MCF 10A (cell line): ENCODE data around the gene LRP1B. TPM values are rescaled to one million over a fixed set of nuclear protein-coding genes. Genes with fewer than 3 reads are reported as not detected.

Source experiments
- BruUV-seq: library from RNA; stranded (reverse); fragments of 400-500 nt; replicated peaks from 2 replicates; lab custom pipeline; 2021; lab: Mats Ljungman, UMichigan
- CTCF ChIA-PET: fragments of 300-600 bp; sonication (Branson Sonifier 250); formaldehyde crosslinking; extraction: SDS; loops from one replicate; lab custom pipeline; 2021; ENCODE audit warnings: antibody characterized with exemption, inconsistent platforms; lab: Yijun Ruan, JAX
- POLR2A ChIA-PET: fragments of 300-600, 350-650 bp; sonication (Branson Sonifier 250); formaldehyde crosslinking; extraction: SDS; loops from one replicate; lab custom pipeline; 2020; ENCODE audit warnings: antibody characterized with exemption, inconsistent platforms; lab: Yijun Ruan, JAX
- DNase-seq: peaks from one replicate; pipeline ENCODE4 v3.0.0-alpha.2; 2018; ENCODE audit not compliant: unreplicated experiment
- H3K27ac Mint-ChIP-seq: one replicate; pipeline ENCODE4 v1.8.0; 2022; ENCODE audit warnings: mild to moderate bottlenecking, low read depth, mixed read lengths; ENCODE audit not compliant: unreplicated experiment
- H3K27me3 Mint-ChIP-seq: one replicate; pipeline ENCODE4 v1.8.0; 2022; ENCODE audit warnings: mixed read lengths; ENCODE audit not compliant: insufficient read depth, unreplicated experiment
- H3K36me3 Mint-ChIP-seq: one replicate; pipeline ENCODE4 v1.8.0; 2022; ENCODE audit warnings: mild to moderate bottlenecking, moderate library complexity, mixed read lengths; ENCODE audit not compliant: insufficient read depth, unreplicated experiment
- H3K4me1 Mint-ChIP-seq: one replicate; pipeline ENCODE4 v1.8.0; 2022; ENCODE audit warnings: mixed read lengths; ENCODE audit not compliant: insufficient read depth, unreplicated experiment
- H3K4me3 Mint-ChIP-seq: one replicate; pipeline ENCODE4 v1.8.0; 2022; ENCODE audit warnings: mild to moderate bottlenecking, moderate library complexity, mixed read lengths; ENCODE audit not compliant: unreplicated experiment
- H3K9me3 Mint-ChIP-seq: one replicate; pipeline ENCODE4 v1.8.0; 2022; ENCODE audit warnings: mixed read lengths; ENCODE audit not compliant: unreplicated experiment
- intact Hi-C: fragments of 100-400 bp; cut with micrococcal nuclease; formaldehyde crosslinking; loops from 2 replicates; pipeline ENCODE4 v1.14.1; 2022
- total RNA-seq: library from RNA; stranded (reverse); gene quantifications from 2 replicates; pipeline ENCODE4 v1.2.3, GENCODE V29; 2022
- TF ChIP-seq, protein P1 (sequence below): fragments of 200-600 bp; IDR thresholded peaks from one replicate; pipeline ENCODE4 v1.8.0; 2022; ENCODE audit warnings: antibody characterized with exemption, mild to moderate bottlenecking; ENCODE audit not compliant: unreplicated experiment

Gene LRP1B
- total RNA-seq, 1 experiment from 2014 or later = not detected

DNA sequence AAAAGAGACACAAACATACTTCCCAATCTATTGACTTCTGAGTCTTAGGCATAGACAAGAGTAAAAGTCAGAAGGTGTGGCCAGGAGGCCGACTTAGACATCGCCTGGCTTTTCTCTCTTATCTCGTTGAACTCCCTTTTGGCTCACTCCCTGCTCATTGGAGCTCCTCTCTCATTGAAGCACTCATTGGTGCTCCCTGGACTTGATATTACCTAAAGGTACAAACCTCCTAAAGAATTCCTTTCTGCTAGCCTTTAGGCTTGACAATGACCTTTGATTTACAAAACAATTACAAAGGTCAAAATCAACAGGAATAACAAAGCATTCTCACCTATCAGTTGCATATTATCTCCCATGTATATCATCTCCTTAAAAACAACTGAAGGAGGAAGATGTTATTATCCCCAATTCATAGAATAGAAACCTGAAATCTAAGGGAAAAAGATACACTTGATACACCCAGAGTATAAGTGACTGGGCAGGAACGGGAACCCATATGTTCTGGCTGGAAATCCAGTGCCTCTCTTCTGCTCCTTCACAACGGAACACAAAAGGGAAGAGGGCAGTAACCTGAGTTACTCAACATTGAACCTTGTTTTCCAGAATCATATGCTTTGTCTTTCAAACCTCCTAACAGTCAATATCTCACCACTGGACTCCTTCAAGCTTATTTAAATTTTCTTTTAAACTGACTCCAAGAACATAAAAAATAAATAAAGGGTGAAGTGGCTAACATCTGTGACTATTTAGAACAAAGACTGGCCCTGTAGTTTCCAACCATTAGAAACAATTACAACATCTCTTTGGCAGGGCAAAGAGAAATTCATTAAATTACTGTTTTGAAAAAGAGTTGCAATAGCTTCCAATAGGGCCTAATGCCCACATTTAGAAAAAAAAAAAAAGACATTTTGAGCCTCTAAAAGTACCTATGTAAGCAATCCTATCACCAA is 1247.9 kb downstream of the LRP1B start:
- H3K9me3 Mint-ChIP-seq = no peaks in the 10 kb centered on the region
- no peak for DNase-seq
- no TSS peak for BruUV-seq
- no peak overlapping the region for H3K27ac Mint-ChIP-seq
- H3K4me3 Mint-ChIP-seq = no peak overlapping the region
- POLR2A ChIA-PET = no interaction called here
- TF ChIP-seq, protein P1, sequence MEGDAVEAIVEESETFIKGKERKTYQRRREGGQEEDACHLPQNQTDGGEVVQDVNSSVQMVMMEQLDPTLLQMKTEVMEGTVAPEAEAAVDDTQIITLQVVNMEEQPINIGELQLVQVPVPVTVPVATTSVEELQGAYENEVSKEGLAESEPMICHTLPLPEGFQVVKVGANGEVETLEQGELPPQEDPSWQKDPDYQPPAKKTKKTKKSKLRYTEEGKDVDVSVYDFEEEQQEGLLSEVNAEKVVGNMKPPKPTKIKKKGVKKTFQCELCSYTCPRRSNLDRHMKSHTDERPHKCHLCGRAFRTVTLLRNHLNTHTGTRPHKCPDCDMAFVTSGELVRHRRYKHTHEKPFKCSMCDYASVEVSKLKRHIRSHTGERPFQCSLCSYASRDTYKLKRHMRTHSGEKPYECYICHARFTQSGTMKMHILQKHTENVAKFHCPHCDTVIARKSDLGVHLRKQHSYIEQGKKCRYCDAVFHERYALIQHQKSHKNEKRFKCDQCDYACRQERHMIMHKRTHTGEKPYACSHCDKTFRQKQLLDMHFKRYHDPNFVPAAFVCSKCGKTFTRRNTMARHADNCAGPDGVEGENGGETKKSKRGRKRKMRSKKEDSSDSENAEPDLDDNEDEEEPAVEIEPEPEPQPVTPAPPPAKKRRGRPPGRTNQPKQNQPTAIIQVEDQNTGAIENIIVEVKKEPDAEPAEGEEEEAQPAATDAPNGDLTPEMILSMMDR = no peak
- no peaks in the 10 kb centered on the region for H3K36me3 Mint-ChIP-seq
- H3K27me3 Mint-ChIP-seq = no peaks in the 10 kb centered on the region
- intact Hi-C loops = no loop called here
- no peaks in the 10 kb centered on the region for H3K4me1 Mint-ChIP-seq
- CTCF ChIA-PET = interaction anchor here (0.6 to 0.9 kb wide), 4 partner anchors 11 to 455 kb away, joined by 3 read pairs; no protein-coding TSS in a partner anchor

DNA sequence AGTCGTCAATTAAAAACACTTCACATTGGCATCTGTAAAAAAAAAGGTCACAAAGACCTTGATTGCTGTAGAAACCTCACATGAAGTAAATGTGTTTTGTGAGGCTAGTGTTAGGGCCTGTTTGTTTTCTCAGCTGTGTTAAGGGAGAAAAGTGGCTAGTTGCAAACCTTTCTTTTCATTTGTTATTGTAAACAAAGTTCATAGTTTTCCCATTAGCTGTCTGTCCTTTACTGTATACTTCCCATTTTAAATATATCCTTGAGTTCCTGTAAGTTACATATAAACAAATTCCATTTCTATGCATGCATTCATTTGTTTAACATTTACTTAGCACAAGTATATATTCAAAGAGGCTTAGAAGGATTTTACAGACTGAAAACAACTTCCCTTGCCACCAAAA is 1250.2 kb downstream of the LRP1B start:
- POLR2A ChIA-PET = no interaction called here

DNA sequence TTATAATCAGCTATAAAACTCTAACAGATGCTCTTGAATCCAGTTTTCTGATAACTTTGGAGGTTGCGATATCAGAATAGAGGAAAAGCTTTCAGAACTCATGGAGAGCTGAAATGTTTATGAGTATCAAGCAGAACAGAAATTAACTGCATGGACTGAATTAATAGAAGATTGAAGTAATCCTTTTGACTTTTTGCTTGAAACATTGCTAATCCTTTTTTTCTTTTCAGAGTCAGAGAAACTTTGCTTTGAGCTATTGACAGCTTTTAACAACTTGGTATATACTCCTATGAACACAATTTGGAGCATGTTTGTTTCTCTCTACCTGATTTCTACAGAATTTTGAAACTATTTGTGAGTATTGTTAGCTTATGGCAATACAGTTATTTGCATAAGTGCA is 1254.8 kb downstream of the LRP1B start:
- POLR2A ChIA-PET = no interaction called here
- Mint-ChIP-seq H3K4me1 (no peaks in the 10 kb centered on the region), H3K27ac (no peak overlapping the region), H3K4me3 (no peak overlapping the region), H3K9me3 (no peaks in the 10 kb centered on the region), H3K27me3 (no peaks in the 10 kb centered on the region), H3K36me3 (no peaks in the 10 kb centered on the region)
- intact Hi-C loops = no loop called here
- CTCF ChIA-PET = interaction anchor here (1.3 kb wide), 1 partner anchor 12 kb away, joined by 6 read pairs; no protein-coding TSS in a partner anchor
- BruUV-seq = no TSS peak
- TF ChIP-seq, protein P1 = no peak
- no peak for DNase-seq

More for the DNA sequence above, 1250.2 kb downstream of the LRP1B start:
- no peak overlapping the region for H3K27ac Mint-ChIP-seq
- H3K36me3 Mint-ChIP-seq = no peaks in the 10 kb centered on the region
- no peak for DNase-seq
- no TSS peak for BruUV-seq
- intact Hi-C loops = no loop called here
- H3K4me1 Mint-ChIP-seq = no peaks in the 10 kb centered on the region
- CTCF ChIA-PET = interaction anchor here (0.6 to 1.2 kb wide), 3 partner anchors 14 to 17 kb away, joined by 3 read pairs; no protein-coding TSS in a partner anchor
- no peak overlapping the region for H3K4me3 Mint-ChIP-seq
- H3K27me3 Mint-ChIP-seq = no peaks in the 10 kb centered on the region
- H3K9me3 Mint-ChIP-seq = no peaks in the 10 kb centered on the region
- TF ChIP-seq, protein P1 = no peak

DNA sequence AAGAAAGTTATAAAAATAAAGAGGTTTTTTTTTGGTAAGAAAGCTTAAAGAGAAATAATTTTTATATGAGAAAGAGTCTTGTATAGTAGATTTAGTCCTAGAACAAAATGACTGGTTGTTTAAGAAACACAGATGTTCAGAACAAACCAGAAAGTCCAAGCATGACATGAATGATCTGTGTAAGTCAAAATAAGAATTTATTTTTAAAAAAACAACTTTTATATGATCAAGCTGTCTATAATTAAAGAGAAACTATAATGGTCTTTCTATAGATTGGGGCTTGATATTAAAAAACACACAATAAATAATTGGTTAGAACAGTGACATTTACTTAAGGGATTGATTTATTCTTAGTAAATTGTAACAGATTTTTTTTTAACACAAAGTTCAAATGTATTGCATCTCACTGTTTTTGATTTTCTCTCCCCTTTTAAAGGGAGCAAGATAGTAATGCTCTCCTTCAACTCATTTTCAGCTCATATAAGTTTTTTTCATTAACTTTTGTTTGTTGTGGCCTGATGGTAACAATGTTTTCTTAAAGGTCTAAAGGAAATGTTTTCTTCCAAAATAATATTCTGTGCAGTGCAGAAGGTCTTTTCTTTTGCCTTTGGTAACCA is 1256.8 kb downstream of the LRP1B start:
- H3K36me3 Mint-ChIP-seq = no peaks in the 10 kb centered on the region
- POLR2A ChIA-PET = interaction anchor here (0.6 kb wide), 1 partner anchor 1910 kb away, joined by 3 read pairs; no protein-coding TSS in a partner anchor

More for the DNA sequence above, 1256.8 kb downstream of the LRP1B start:
- H3K9me3 Mint-ChIP-seq = no peaks in the 10 kb centered on the region
- no peaks in the 10 kb centered on the region for H3K27me3 Mint-ChIP-seq
- no TSS peak for BruUV-seq
- intact Hi-C loops = no loop called here
- no peak overlapping the region for H3K4me3 Mint-ChIP-seq
- no peaks in the 10 kb centered on the region for H3K4me1 Mint-ChIP-seq
- no peak for DNase-seq
- CTCF ChIA-PET = interaction anchor here (1.4 kb wide), 1 partner anchor 10 kb away, joined by 5 read pairs; no protein-coding TSS in a partner anchor
- H3K27ac Mint-ChIP-seq = no peak overlapping the region
- TF ChIP-seq, protein P1 = no peak
